Measurements from ENCODE around the gene PHLDA3. TPM values are rescaled to one million over a fixed set of nuclear protein-coding genes. Genes with fewer than 3 reads are reported as not detected.

The PHLDA3 gene
- total RNA-seq, 1 donor from 2014 or later = 21.1 TPM

DNA sequence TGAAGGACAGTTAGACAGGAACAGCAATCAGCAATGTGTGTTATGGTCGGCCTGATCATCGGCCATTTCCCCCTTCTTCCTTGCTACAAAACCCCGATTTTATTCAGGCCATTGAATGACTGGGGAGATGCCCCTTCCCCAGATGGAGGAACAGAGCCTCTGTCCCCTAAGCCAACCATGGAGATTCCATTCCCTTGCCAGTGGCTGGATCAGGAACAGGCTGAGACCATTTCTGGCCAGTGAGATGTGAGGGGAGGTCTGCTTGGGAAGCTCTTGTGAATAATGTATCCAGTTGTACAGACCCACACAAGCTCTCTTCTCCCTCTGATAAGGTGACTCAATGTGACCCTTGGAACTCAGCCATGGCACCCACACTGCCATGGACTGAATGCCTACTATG, 30.2 kb upstream of the PHLDA3 start:
- no peak overlapping the region for H3K4me3 ChIP-seq

GRCh38 chr1:201498621-201499020, 29.6 kb upstream of the PHLDA3 start:
- H3K27me3 ChIP-seq (ENCODE audit: low read depth) = no peaks in the 10 kb centered on the region
- H3K36me3 ChIP-seq = peaks cover 10% of the 10 kb centered on the region
- no peaks in the 10 kb centered on the region for H3K9me3 ChIP-seq (replicated peaks)
- H3K4me1 ChIP-seq = peaks cover 96% of the 10 kb centered on the region
- no peak overlapping the region for H3K4me3 ChIP-seq
- H3K27ac ChIP-seq (replicated peaks) = peak overlapping the region; percentile 88
- TF ChIP-seq, protein P1, sequence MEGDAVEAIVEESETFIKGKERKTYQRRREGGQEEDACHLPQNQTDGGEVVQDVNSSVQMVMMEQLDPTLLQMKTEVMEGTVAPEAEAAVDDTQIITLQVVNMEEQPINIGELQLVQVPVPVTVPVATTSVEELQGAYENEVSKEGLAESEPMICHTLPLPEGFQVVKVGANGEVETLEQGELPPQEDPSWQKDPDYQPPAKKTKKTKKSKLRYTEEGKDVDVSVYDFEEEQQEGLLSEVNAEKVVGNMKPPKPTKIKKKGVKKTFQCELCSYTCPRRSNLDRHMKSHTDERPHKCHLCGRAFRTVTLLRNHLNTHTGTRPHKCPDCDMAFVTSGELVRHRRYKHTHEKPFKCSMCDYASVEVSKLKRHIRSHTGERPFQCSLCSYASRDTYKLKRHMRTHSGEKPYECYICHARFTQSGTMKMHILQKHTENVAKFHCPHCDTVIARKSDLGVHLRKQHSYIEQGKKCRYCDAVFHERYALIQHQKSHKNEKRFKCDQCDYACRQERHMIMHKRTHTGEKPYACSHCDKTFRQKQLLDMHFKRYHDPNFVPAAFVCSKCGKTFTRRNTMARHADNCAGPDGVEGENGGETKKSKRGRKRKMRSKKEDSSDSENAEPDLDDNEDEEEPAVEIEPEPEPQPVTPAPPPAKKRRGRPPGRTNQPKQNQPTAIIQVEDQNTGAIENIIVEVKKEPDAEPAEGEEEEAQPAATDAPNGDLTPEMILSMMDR (IDR thresholded peaks at IDR 0.05; ENCODE audit: borderline replicate concordance) = no peak
- intact Hi-C loops (cut with micrococcal nuclease) = no loop called here
- no peak for DNase-seq

More for the DNA sequence above, 30.2 kb upstream of the PHLDA3 start:
- Histone ChIP-seq H3K9me3 (replicated peaks) (no peaks in the 10 kb centered on the region), H3K27ac (replicated peaks) (peak overlapping the region; percentile 88), H3K4me1 (peaks cover 96% of the 10 kb centered on the region), H3K27me3 (ENCODE audit: low read depth) (no peaks in the 10 kb centered on the region), H3K36me3 (peaks cover 10% of the 10 kb centered on the region)
- DNase-seq = no peak
- intact Hi-C loops (cut with micrococcal nuclease) = no loop called here
- TF ChIP-seq, protein P1 (IDR thresholded peaks at IDR 0.05; ENCODE audit: borderline replicate concordance) = no peak

DNA sequence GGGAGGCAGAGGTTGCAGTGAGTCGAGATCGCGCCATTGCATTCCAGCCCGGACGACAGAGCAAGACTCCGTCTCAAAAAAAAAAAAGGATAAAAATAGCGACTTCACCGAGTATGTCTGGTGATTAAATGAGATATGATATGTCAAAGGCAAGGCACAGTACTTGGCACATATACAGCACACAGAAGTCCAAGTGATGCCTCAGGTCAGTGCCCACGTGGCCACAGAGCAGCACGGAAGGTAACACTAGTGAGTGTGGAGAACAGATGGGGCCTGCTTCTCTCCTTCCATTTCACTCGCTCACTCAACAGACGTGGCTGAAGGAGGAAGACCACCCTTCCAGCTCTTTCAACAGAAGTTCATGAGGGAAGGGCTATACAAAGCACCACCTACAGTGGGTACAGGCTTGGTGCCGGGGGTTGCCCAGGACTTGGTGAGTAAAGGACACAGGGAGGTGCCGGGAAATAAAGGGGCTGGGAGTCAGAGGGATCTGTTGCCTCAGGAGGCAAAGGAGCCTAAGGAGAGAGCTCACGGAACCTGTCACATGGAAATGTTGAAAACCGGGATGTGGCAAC, 29.0 kb upstream of the PHLDA3 start:
- Histone ChIP-seq H3K4me1 (peaks cover 96% of the 10 kb centered on the region), H3K27ac (replicated peaks) (peak overlapping the region; percentile 88), H3K27me3 (ENCODE audit: low read depth) (no peaks in the 10 kb centered on the region), H3K9me3 (replicated peaks) (no peaks in the 10 kb centered on the region), H3K4me3 (no peak overlapping the region), H3K36me3 (peaks cover 10% of the 10 kb centered on the region)
- intact Hi-C loops (cut with micrococcal nuclease) = no loop called here
- TF ChIP-seq, protein P1 (IDR thresholded peaks at IDR 0.05; ENCODE audit: borderline replicate concordance) = no peak
- no peak for DNase-seq

DNA sequence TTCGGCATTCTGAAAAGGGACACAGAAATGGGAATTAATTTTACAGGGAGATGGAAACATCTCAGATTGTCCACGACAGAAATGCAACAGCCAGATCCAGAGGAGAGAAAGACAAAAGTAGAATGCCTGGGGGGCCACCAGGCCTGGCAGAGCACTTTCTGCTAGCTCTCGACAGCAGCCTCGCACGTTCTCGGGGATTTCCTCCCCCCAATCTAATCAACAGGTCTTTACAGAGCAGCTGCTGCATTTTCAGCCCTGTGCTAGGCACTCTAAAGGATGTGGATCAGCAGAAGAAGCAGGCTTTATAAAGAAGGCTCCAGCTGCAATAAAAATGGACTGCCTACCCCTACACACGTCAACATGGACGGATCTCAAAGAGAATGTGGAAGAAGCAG, 27.3 kb upstream of the PHLDA3 start:
- Histone ChIP-seq H3K36me3 (peaks cover 10% of the 10 kb centered on the region), H3K27me3 (ENCODE audit: low read depth) (no peaks in the 10 kb centered on the region), H3K9me3 (replicated peaks) (no peaks in the 10 kb centered on the region), H3K27ac (replicated peaks) (peak overlapping the region; percentile 86), H3K4me1 (peaks cover 98% of the 10 kb centered on the region), H3K4me3 (peak overlapping the region; percentile 30)
- DNase-seq = no peak
- TF ChIP-seq, protein P1 (IDR thresholded peaks at IDR 0.05; ENCODE audit: borderline replicate concordance) = no peak
- intact Hi-C loops (cut with micrococcal nuclease) = no loop called here

DNA sequence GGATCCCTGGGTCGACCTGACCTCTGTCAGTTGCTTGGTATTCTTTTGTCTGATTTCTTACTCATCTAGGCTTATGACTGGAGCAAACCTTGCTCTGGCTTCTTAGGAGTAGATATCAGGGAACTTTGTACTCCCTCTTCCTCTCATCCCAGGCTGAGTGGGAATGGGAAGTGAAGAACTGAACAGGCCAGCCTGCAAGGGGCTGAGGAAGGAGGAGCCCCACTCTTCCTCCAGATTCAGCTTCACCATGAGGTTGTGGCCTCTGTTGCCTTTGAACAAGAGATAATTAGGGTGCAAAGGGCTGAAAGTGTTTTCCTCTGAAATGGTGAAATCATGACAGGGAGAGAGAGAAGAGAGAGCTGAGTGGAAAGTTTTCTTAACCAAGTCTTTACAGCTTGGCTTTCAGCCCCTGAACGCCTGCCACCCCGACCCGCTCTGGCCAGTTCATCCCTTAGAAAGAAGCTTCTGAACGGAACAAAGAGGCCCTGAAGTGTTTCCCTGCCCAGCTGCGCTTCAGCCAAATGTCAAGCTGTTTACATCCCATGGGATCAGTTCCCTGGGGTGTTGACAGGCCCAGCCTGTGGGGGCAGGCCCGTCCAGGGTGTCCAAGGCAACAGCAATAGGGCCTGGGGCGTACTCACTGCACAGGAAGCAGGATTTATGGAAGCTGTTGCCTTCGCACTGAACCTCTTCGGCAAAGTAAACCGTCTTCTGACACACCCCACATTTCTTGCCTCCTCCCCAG, 26.7 kb upstream of the PHLDA3 start:
- intact Hi-C loops (cut with micrococcal nuclease) = no loop called here
- Histone ChIP-seq H3K36me3 (peaks cover 10% of the 10 kb centered on the region), H3K27ac (replicated peaks) (peak overlapping the region; percentile 86), H3K9me3 (replicated peaks) (no peaks in the 10 kb centered on the region), H3K4me3 (peak overlapping the region; percentile 30), H3K27me3 (ENCODE audit: low read depth) (no peaks in the 10 kb centered on the region), H3K4me1 (peaks cover 98% of the 10 kb centered on the region)
- DNase-seq = peak; percentile 83
- TF ChIP-seq, protein P1 (IDR thresholded peaks at IDR 0.05; ENCODE audit: borderline replicate concordance) = no peak
